Keratinocyte (primary cell): Measurements from ENCODE around the gene SPECC1. TPM values are rescaled to one million over a fixed set of nuclear protein-coding genes. Genes with fewer than 3 reads are reported as not detected.

ENCODE experiments used
- DNase-seq: peaks from one replicate; pipeline ENCODE4 v3.0.0-alpha.2; 2011; ENCODE audit warnings: low read depth, missing footprints, low spot score
- FAIRE-seq: peaks from 2 replicates; lab custom pipeline; 2011; peaks lifted over from hg19 to GRCh38; lab: Jason Lieb, UNC
- H2AFZ ChIP-seq: 2 replicates; pipeline ENCODE4 v1.6.0; 2012; ENCODE audit warnings: low read length, control low read depth, inconsistent platforms; ENCODE audit not compliant: control insufficient read depth
- H3K27ac ChIP-seq: 2 replicates; pipeline ENCODE4 v1.5.1; 2011; ENCODE audit warnings: low read length; ENCODE audit not compliant: control insufficient read depth, insufficient read depth
- H3K27me3 ChIP-seq: 3 replicates; pipeline ENCODE4 v1.6.0; 2011; ENCODE audit warnings: low read length; ENCODE audit not compliant: control insufficient read depth, insufficient read depth; ENCODE audit errors: extremely low read depth
- H3K36me3 ChIP-seq, 2 experiments: 2 replicates in 1 of 2; 3 replicates in 1 of 2; pipeline ENCODE4 v1.5.1; 2011; ENCODE audit warnings: low read length in 2 of 2, mild to moderate bottlenecking in 1 of 2; ENCODE audit not compliant: control insufficient read depth in 2 of 2, insufficient read depth in 2 of 2; ENCODE audit errors: extremely low read depth in 1 of 2
- H3K4me1 ChIP-seq: 3 replicates; pipeline ENCODE4 v1.5.1; 2011; ENCODE audit warnings: low read length; ENCODE audit not compliant: control insufficient read depth, insufficient read depth; ENCODE audit errors: extremely low read depth
- H3K4me2 ChIP-seq: 3 replicates; pipeline ENCODE4 v1.6.0; 2011; ENCODE audit warnings: low read depth, low read length; ENCODE audit not compliant: control insufficient read depth, insufficient read depth; ENCODE audit errors: extremely low read depth
- H3K4me3 ChIP-seq, 3 experiments: fragments of 200-600 bp in 1 of 3; sonication (generic) in 1 of 3; 2 replicates in 2 of 3; 3 replicates in 1 of 3; pipeline ENCODE4 v1.5.1; 2011 to 2016; ENCODE audit warnings: low read length in 3 of 3, mild to moderate bottlenecking in 3 of 3, control low read depth in 2 of 3, inconsistent platforms in 1 of 3, low read depth in 1 of 3, mixed read lengths in 1 of 3, mixed run types in 1 of 3, moderate library complexity in 1 of 3; ENCODE audit not compliant: control insufficient read depth in 2 of 3, insufficient read depth in 2 of 3; ENCODE audit errors: extremely low read depth in 1 of 3
- H3K79me2 ChIP-seq: 2 replicates; pipeline ENCODE4 v1.6.0; 2012; ENCODE audit warnings: low read length; ENCODE audit not compliant: control insufficient read depth, insufficient read depth
- H3K9ac ChIP-seq: 3 replicates; pipeline ENCODE4 v1.6.0; 2011; ENCODE audit warnings: low read length; ENCODE audit not compliant: control insufficient read depth, insufficient read depth; ENCODE audit errors: extremely low read depth
- H3K9me1 ChIP-seq: 3 replicates; pipeline ENCODE4 v1.6.0; 2011; ENCODE audit warnings: low read length; ENCODE audit not compliant: control insufficient read depth, insufficient read depth; ENCODE audit errors: extremely low read depth
- H3K9me3 ChIP-seq: 2 replicates; pipeline ENCODE4 v1.5.1; 2012; ENCODE audit warnings: low read depth, low read length; ENCODE audit not compliant: control insufficient read depth
- H4K20me1 ChIP-seq: 3 replicates; pipeline ENCODE4 v1.6.0; 2011; ENCODE audit warnings: low read length; ENCODE audit not compliant: control insufficient read depth, insufficient read depth; ENCODE audit errors: extremely low read depth
- CTCF ChIP-seq, 3 experiments: IDR thresholded peaks in 1 of 3; conservative IDR thresholded peaks in 1 of 3; optimal IDR thresholded peaks in 1 of 3; 2 replicates in 2 of 3; 3 replicates in 1 of 3; pipeline versions ENCODE3 to v1.5.1; 2011; ENCODE audit warnings: low read length in 3 of 3, mild to moderate bottlenecking in 3 of 3, moderate library complexity in 2 of 3, control low read depth in 1 of 3, inconsistent platforms in 1 of 3; ENCODE audit not compliant: insufficient read depth in 2 of 3; ENCODE audit errors: extremely low read depth in 1 of 3
- EZH2 ChIP-seq: IDR thresholded peaks from one replicate; pipeline ENCODE4 v1.6.1; 2012; ENCODE audit warnings: inconsistent platforms, mild to moderate bottlenecking, low read length, moderate library complexity
- dilution Hi-C: fragments of 300-500 bp; cut with MboI; formaldehyde crosslinking; loops from one replicate; pipeline ENCODE4 v1.7.0; 2020; ENCODE audit warnings: low sequenced_read_pairs; ENCODE audit not compliant: extremely low pct_ligation_motif_present
- polyA plus RNA-seq, 5 experiments: library from polyadenylated mRNA; depleted of rRNA in 3 of 5; stranded (reverse) in 3 of 5; stranded (forward) in 1 of 5; unstranded in 1 of 5; fragments of >200 nt; gene quantifications; 1 replicate in 1 of 5; 2 replicates in 3 of 5; 3 replicates in 1 of 5; pipeline versions ENCODE4 v1.2.1 to v1.2.3, GENCODE V29; 2011 to 2012; ENCODE audit warnings: missing spikeins in 2 of 5, low read depth in 1 of 5, low replicate concordance in 1 of 5

Gene SPECC1
- polyA plus RNA-seq, 1 donor (not counting 4 experiments of a cell fraction or from before 2014, with no cell fraction given) = 20.9 TPM

- Histone ChIP-seq H3K27me3 (peaks cover 8% of the 10 kb centered on the region), H4K20me1 (no peaks in the 10 kb centered on the region), H3K9ac (no peak overlapping the region), H3K4me1 (no peaks in the 10 kb centered on the region), H3K9me1 (no peaks in the 10 kb centered on the region), H3K36me3 (no peaks in the 10 kb centered on the region), H3K4me3 (no peak overlapping the region), H3K9me3 (no peaks in the 10 kb centered on the region), H3K4me2 (no peak overlapping the region), H3K79me2 (no peaks in the 10 kb centered on the region), H3K27ac (no peak overlapping the region), H2AFZ (no peak overlapping the region)
- no peak for DNase-seq
- TF ChIP-seq EZH2 (no peak), CTCF (optimal IDR thresholded peaks at IDR 0.05 in 1 of 3, IDR thresholded peaks at IDR 0.05 in 1 of 3, conservative IDR thresholded peaks at IDR 0.05 in 1 of 3; ENCODE audit: extremely low read depth in 1 of 3, insufficient read depth in 2 of 3, low read length in 3 of 3) (no peak)
- FAIRE-seq = no peak
- dilution Hi-C loops = no loop called here
Observed at GRCh38 chr17:20094777-20095176, 85.6 kb downstream of the SPECC1 start.

DNA sequence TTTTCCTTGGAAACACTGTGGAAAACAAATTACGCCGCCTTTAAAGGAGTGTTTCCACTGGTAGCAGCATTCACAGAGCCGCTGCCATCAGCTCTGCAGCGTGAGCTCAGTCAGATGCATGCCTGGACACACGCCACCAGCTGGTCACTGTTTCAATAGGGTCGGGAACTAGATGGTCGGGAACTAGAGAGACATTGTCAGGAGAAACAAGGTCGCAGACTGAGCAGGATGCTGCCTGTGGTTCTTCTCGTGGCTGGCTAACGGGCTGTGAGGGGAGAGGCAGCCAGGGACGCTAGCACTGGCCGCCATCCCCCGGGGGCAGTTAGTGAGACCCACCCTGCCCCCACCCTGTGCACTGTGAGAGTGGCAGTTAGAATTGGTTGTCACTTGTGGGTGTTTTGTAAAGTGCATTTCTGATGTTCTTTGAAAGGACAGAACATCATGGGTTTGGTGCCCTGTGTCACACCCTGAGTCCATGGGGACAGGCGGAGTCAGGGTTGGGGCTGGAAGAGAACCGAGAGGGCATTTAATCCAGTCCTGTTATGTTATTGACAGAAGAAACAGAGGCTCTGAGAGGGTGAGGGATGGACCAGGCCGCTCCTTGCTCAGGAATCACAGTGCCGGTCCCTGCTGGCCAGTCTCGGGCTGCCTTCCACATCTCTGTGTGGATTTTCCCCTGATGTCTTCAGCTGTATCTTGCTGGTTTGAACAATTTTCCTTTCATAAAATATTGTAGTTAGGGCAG lies 86.3 kb downstream of the SPECC1 start:
- no peaks in the 10 kb centered on the region for H4K20me1 ChIP-seq
- H3K9me3 ChIP-seq = no peaks in the 10 kb centered on the region
- dilution Hi-C loops = no loop called here
- H3K4me3 ChIP-seq = no peak overlapping the region
- no peak overlapping the region for H3K9ac ChIP-seq
- H3K36me3 ChIP-seq = no peaks in the 10 kb centered on the region
- TF ChIP-seq EZH2 = no peak
- peak in 2 of 3 experiments; percentile 7 to 62 for TF ChIP-seq CTCF (optimal IDR thresholded peaks at IDR 0.05 in 1 of 3, IDR thresholded peaks at IDR 0.05 in 1 of 3, conservative IDR thresholded peaks at IDR 0.05 in 1 of 3; ENCODE audit: extremely low read depth in 1 of 3, insufficient read depth in 2 of 3, low read length in 3 of 3)
- H2AFZ ChIP-seq = no peak overlapping the region
- H3K9me1 ChIP-seq = no peaks in the 10 kb centered on the region
- no peak overlapping the region for H3K4me2 ChIP-seq
- no peak for DNase-seq
- no peak overlapping the region for H3K27ac ChIP-seq
- H3K27me3 ChIP-seq = peaks cover 8% of the 10 kb centered on the region
- no peak for FAIRE-seq
- no peaks in the 10 kb centered on the region for H3K79me2 ChIP-seq
- no peaks in the 10 kb centered on the region for H3K4me1 ChIP-seq
